Activated effector memory CD4-positive, alpha-beta T cell treated with anti-CD3 and anti-CD28 coated beads, Interleukin-2, amount 50 U/mL, for 16 hours (primary cell): ENCODE results near the gene OTX2.

Experiments
- DNase-seq: peaks from one replicate; pipeline ENCODE4 v3.0.0-alpha.2; 2020

Gene OTX2

GRCh38 chr14:56794557-56795283 is 15.6 kb downstream of the OTX2 start:
- DNase-seq, result no peak

- DNase-seq, result no peak
These were observed 16.2 kb downstream of the OTX2 start for GRCh38 chr14:56794088-56794556.

GRCh38 chr14:56789955-56790354 is 20.3 kb downstream of the OTX2 start:
- no peak for DNase-seq

GRCh38 chr14:56787530-56787929 is 22.7 kb downstream of the OTX2 start:
- no peak for DNase-seq

GRCh38 chr14:56782711-56783110 is 27.6 kb downstream of the OTX2 start:
- DNase-seq, result no peak

- DNase-seq, result no peak
These were observed 35.8 kb downstream of the OTX2 start for GRCh38 chr14:56774503-56774902.

- DNase-seq, result no peak
These were observed 39.8 kb downstream of the OTX2 start for GRCh38 chr14:56770512-56770911.

DNA sequence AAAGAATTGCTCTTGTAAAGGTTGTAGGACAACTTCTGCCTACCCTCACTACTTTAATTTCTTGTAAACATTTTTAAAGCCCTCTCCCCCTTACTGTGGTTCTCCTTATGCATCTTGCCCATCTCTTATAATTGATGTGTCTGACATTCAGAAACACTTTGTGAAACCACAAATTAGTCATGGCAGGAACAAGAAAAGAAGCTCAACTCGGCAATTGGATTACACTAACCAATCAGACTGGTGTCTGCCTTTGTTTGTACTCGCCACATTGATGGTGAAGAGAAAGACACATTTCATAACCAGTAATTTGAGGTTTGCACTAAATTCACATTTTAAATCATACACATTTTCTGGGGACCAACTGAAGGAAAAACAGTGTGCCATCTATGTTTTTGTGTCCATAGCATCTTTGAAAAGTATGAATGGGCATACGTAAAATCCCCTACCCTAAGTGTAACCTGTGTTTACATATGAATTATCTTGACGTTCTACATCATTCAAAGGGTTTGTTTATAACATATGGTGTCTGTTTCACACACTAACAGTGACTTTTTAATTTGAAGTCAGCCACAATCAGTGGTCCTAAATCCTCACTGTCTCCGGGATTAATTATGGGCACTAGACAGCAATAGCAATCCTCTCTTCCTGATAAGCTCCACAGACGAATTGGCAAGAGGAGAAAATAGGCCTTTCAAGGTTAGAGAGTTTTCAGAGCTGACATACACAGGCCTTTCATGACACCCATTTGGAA is 49.9 kb downstream of the OTX2 start:
- no peak for DNase-seq

DNA sequence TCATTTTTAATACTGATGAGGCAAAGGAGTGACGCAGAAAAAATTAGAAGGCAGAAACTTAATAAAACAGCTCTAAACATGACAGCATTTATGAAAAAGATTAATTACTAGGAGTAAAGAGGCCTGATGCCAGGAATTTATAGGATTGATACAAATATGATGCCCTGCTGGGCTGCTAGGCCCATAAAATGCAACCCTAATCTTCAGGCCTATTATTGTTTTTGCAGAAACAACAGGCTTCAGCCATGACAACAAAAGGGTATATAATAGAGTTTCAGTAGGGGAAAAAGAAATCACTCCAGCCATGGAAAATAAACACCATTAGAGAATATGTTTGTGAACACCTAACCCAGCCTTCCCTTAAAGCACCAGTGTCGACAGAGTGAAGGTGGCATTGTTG is 50.6 kb downstream of the OTX2 start:
- DNase-seq, result no peak

- no peak for DNase-seq
These were observed 51.2 kb downstream of the OTX2 start for GRCh38 chr14:56759094-56759493.

DNA sequence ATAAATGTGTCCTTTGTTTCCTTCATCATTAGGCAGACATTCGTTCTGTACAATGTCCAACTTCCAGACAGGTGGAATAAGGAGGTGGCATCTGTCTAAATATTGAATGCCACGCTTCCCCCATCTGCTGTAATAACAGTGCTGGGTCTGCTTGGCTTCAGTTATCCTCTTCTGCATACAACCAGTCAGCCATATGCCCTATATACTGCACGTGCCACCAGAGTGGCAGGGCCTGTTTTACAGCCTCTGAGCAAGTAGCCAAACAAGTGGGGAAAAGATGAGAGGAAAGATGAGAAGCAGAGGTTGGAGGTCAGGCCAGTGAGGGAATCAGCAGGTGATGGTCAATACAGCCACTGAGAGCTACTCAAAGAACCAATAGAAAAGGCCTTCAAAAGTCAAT is 55.4 kb downstream of the OTX2 start:
- no peak for DNase-seq

DNA sequence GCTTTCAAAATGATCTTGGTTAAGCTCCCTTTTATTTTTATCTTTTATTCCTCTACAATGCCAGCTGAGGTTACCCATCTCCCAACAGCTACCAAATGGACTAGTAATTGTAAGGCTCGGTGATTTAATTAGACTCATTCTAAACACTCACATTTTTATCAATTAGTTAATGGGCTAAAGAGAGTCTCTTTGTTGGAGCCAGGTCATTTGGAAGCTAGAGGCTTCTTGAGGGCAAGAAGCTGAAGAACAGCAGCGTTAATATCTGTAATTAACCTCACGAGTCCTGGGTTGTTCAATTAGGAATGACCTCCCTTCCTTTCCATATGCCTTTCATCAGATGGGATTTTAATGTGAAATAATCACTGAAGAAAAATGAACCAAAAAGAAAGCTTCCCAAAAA is 56.9 kb downstream of the OTX2 start:
- DNase-seq, result no peak

DNA sequence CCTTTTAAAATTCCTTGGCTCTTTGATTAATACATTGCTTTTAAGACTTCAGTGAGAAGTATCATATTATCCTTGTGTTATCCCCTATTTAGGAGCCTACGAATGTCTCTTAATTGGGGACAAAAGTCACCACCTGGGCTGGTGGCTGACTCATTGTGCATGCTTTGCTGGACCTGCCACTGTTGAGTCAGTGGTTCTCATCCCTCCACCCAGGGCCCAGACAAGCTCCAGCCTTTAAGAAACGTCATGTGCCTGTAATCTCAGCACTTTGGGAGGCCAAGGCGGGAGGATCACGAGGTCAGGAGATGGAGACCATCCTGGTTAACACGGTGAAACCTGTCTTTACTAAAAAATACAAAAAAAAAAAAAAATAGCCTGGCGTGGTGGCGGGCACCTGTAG is 57.9 kb downstream of the OTX2 start:
- DNase-seq, result no peak

DNA sequence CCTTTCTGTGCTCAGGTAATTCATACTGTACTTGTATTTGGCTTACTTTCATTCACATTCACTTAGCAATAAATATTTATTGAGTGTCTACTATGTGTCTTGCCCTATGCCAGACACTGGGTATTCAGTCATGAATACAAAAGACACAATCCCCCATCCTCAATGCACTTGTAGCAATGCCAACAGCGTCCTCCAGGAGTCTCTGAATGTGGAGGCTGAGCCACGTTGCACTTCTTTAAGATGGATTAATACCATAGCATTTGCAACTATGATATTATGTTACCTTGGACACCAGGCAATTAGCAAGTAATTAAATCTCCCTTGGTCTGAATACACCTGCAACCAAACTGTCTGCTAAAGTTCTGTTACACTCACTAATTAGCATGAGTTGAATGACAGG is 58.8 kb downstream of the OTX2 start:
- DNase-seq, result no peak
